Suprapubic skin (tissue), 3 donors: ENCODE results near the gene MIGA1.
"Not testable (repeated sequence)": the region's sequence is repeated elsewhere in the genome, so short reads cannot be mapped to it uniquely, and the experiment has no call there.

Experiments used
- CTCF ChIP-seq, 2 donors: fragments of 200-600 bp in 1 of 2; fragments of 450-650 bp in 1 of 2; sonication (generic) in 1 of 2; IDR thresholded peaks; one replicate each; pipeline ENCODE4 v1.5.1; 2016 to 2019; ENCODE audit warnings: antibody characterized with exemption in 2 of 2, mild to moderate bottlenecking in 1 of 2, moderate library complexity in 1 of 2
- EP300 ChIP-seq: sonication (generic); formaldehyde crosslinking; IDR thresholded peaks from one replicate; pipeline ENCODE4 v1.6.1; 2017; ENCODE audit warnings: antibody characterized with exemption

- not testable (repeated sequence) for TF ChIP-seq CTCF (IDR thresholded peaks at IDR 0.05); EP300
These were observed 139.5 kb downstream of the MIGA1 start for GRCh38 chr1:77918918-77919317.
